DMS114 treated with DMSO at 0.1 percent for 48 hours (cell line): ENCODE measurements around the gene CADM4.
"Not testable (repeated sequence)": the region's sequence is repeated elsewhere in the genome, so short reads cannot be mapped to it uniquely, and the experiment has no call there.

Source experiments
- DNase-seq: peaks from one replicate; lab custom pipeline; 2025; ENCODE audit not compliant: unreplicated experiment; lab: John Stamatoyannopoulos, UW

CADM4 gene

GRCh38 chr19:43662487-43662886, 22.8 kb upstream of the CADM4 start:
- DNase-seq = peak; percentile 15

- no peak for DNase-seq
Observed at GRCh38 chr19:43660971-43661360, 21.3 kb upstream of the CADM4 start.

- DNase-seq = no peak
Observed at GRCh38 chr19:43660301-43660970, 20.8 kb upstream of the CADM4 start.

- no peak for DNase-seq
Observed at GRCh38 chr19:43658494-43658893, 18.8 kb upstream of the CADM4 start.

- no peak for DNase-seq
Observed at GRCh38 chr19:43658001-43658400, 18.4 kb upstream of the CADM4 start.

- no peak for DNase-seq
Observed at GRCh38 chr19:43656436-43656835, 16.8 kb upstream of the CADM4 start.

GRCh38 chr19:43652546-43652874, 12.9 kb upstream of the CADM4 start:
- no peak for DNase-seq

GRCh38 chr19:43651758-43652545, 12.3 kb upstream of the CADM4 start:
- DNase-seq = peak; percentile 61

GRCh38 chr19:43650276-43650675, 10.6 kb upstream of the CADM4 start:
- not testable (repeated sequence) for DNase-seq

GRCh38 chr19:43649514-43649913, 9.9 kb upstream of the CADM4 start:
- DNase-seq = no peak

GRCh38 chr19:43648633-43649032, 9.0 kb upstream of the CADM4 start:
- no peak for DNase-seq

- no peak for DNase-seq
Observed at GRCh38 chr19:43644181-43644580, 4.5 kb upstream of the CADM4 start.

- no peak for DNase-seq
Observed at GRCh38 chr19:43643326-43643725, 3.7 kb upstream of the CADM4 start.

- no peak for DNase-seq
Observed at GRCh38 chr19:43642531-43642930, 2.9 kb upstream of the CADM4 start.

- DNase-seq = no peak
Observed at GRCh38 chr19:43641333-43641732, 1.7 kb upstream of the CADM4 start.

GRCh38 chr19:43640424-43640757, 741 bp upstream of the CADM4 start:
- no peak for DNase-seq

- no peak for DNase-seq
Observed at GRCh38 chr19:43638995-43639518, 593 bp downstream of the CADM4 start.

GRCh38 chr19:43638214-43638994, 1.2 kb downstream of the CADM4 start:
- no peak for DNase-seq

GRCh38 chr19:43636121-43636683, 3.4 kb downstream of the CADM4 start:
- DNase-seq = no peak

- DNase-seq = not testable (repeated sequence)
Observed at GRCh38 chr19:43635561-43635940, 4.1 kb downstream of the CADM4 start.

- no peak for DNase-seq
Observed at GRCh38 chr19:43634872-43635560, 4.6 kb downstream of the CADM4 start.
